ENCODE data around the gene TRIO. TPM values are rescaled to one million over a fixed set of nuclear protein-coding genes. Genes with fewer than 3 reads are reported as not detected.

The TRIO gene
- total and polyA plus RNA-seq, 2 of the 8 experiments (the other 6 are each of a cell fraction or from before 2014, with no cell fraction given): 35.1 to 69.1 TPM

GRCh38 chr5:14405706-14406553 is 262.8 kb downstream of the TRIO start:
- peaks cover 9 to 36% (median 31%) of the 10 kb centered on the region in 4 experiments for H3K36me3 ChIP-seq (ENCODE audit: control insufficient read depth in 2 of 4, insufficient read depth in 4 of 4, low read length in 3 of 4)
- TF ChIP-seq KDM5A (IDR thresholded peaks at IDR 0.05; ENCODE audit: low read length) (no peak), CBX8 (IDR thresholded peaks at IDR 0.05; ENCODE audit: borderline replicate concordance, low read depth, low read length) (no peak), SUZ12 (IDR thresholded peaks at IDR 0.05; ENCODE audit: low read length) (no peak), NRF1 (IDR thresholded peaks at IDR 0.05; ENCODE audit: low read depth, low read length) (no peak), HDAC2 (IDR thresholded peaks at IDR 0.05; ENCODE audit: borderline replicate concordance in 1 of 2, low read depth in 2 of 2, low read length in 2 of 2) (no peak), KDM4A (IDR thresholded peaks at IDR 0.05; ENCODE audit: low read depth, low read length, severe bottlenecking) (no peak), ASH2L (IDR thresholded peaks at IDR 0.05; ENCODE audit: low read length) (no peak), RBBP5 (IDR thresholded peaks at IDR 0.05; ENCODE audit: borderline replicate concordance, low read depth, low read length) (no peak), TBP (IDR thresholded peaks at IDR 0.05; ENCODE audit: low read depth, low read length) (no peak), RNF2 (IDR thresholded peaks at IDR 0.05; ENCODE audit: borderline replicate concordance, low read depth, low read length, missing control alignments, poor library complexity, severe bottlenecking) (no peak), GTF2F1 (IDR thresholded peaks at IDR 0.05; ENCODE audit: borderline replicate concordance, low read depth, low read length) (no peak)

More at GRCh38 chr5:14405706-14406553, 262.8 kb downstream of the TRIO start:
- no peak overlapping the region for H2BK120ac ChIP-seq (replicated peaks; ENCODE audit: low read depth, low read length)
- no peaks in the 10 kb centered on the region for H3K79me2 ChIP-seq (ENCODE audit: control insufficient read depth in 1 of 2, insufficient read depth in 2 of 2, low read length in 2 of 2)
- H4K20me1 ChIP-seq (replicated peaks in 1 of 2; ENCODE audit: control insufficient read depth in 1 of 2, insufficient read depth in 2 of 2, low read length in 2 of 2): peaks cover 0 to 5% of the 10 kb centered on the region in 2 experiments
- no peak overlapping the region for H3K4me3 ChIP-seq (ENCODE audit: extremely low read depth in 1 of 4, insufficient read depth in 2 of 4, low read depth in 3 of 4, low read length in 4 of 4)
- no peak overlapping the region for H2BK12ac ChIP-seq (ENCODE audit: low read depth, low read length)
- H3K27me3 ChIP-seq (replicated peaks in 1 of 4; ENCODE audit: control insufficient read depth in 3 of 4, extremely low read depth in 1 of 4, insufficient read depth in 3 of 4, low read length in 3 of 4): no peaks in the 10 kb centered on the region
- H4K5ac ChIP-seq (ENCODE audit: insufficient read length, low read depth, low read length): no peak overlapping the region
- no peaks in the 10 kb centered on the region for H3K9me3 ChIP-seq (ENCODE audit: insufficient read depth in 2 of 2, low read depth in 1 of 2, low read length in 1 of 2)
- ChIA-PET POLR2A (ENCODE audit: partially characterized antibody) (no interaction called here), CTCF (ENCODE audit: partially characterized antibody) (interaction anchor here (1.0 to 1.2 kb wide), 3 partner anchors 11 to 44 kb away, joined by 3 to 5 read pairs (median 4); no protein-coding TSS in a partner anchor)
- no peak overlapping the region for H4K8ac ChIP-seq (ENCODE audit: extremely low read depth, insufficient read depth, low read length)
- H2AFZ ChIP-seq (ENCODE audit: low read length): no peak overlapping the region
- H3K18ac ChIP-seq (ENCODE audit: extremely low read depth, low read length): no peak overlapping the region
- H3K79me1 ChIP-seq (ENCODE audit: low read depth, low read length): no peaks in the 10 kb centered on the region; the same call in none of the 2 replicates
- no peak overlapping the region for H2BK20ac ChIP-seq (ENCODE audit: low read length)
- H2BK15ac ChIP-seq (ENCODE audit: low read length): no peak overlapping the region
- H2AK5ac ChIP-seq (ENCODE audit: low read depth, low read length): no peak overlapping the region
- WGBS, 2 experiments (ENCODE audit: extremely low coverage in 1 of 2, insufficient coverage in 1 of 2, insufficient read length in 1 of 2, insufficient replicate concordance in 2 of 2, low coverage in 1 of 2, low lambda C conversion rate in 2 of 2, missing lambda C conversion rate in 1 of 2): 91% methylated on average over 22 of the region's 22 CpGs; no CpG with 5 or more reads in 1 of the 2 experiments
- no peak overlapping the region for H3K56ac ChIP-seq (replicated peaks; ENCODE audit: insufficient read length, low read depth, low read length)
- H3K4ac ChIP-seq (replicated peaks; ENCODE audit: insufficient read length, low read depth, low read length): no peak overlapping the region
- no peak overlapping the region for H3K4me2 ChIP-seq (ENCODE audit: insufficient read depth in 1 of 2, low read depth in 2 of 2, low read length in 2 of 2)
- FAIRE-seq (no peak), DNase-seq (ENCODE audit: low read depth in 1 of 2, low spot score in 2 of 2) (no peak)
- no peak overlapping the region for H3K23ac ChIP-seq (ENCODE audit: insufficient read length)
- no peak overlapping the region for H3K9ac ChIP-seq (replicated peaks in 1 of 4; ENCODE audit: extremely low read depth in 1 of 4, low read depth in 3 of 4, low read length in 3 of 4)
- no peak overlapping the region for H2BK5ac ChIP-seq (ENCODE audit: low read depth, low read length)
- no peak overlapping the region for H3K27ac ChIP-seq (ENCODE audit: low read depth, low read length)
- no peak overlapping the region for H3K14ac ChIP-seq (ENCODE audit: insufficient read length)
- peaks cover 18% of the 10 kb centered on the region; the same call in 1 of the 2 replicates for H3K23me2 ChIP-seq (ENCODE audit: low read depth, low read length)
- no peaks in the 10 kb centered on the region for H3K4me1 ChIP-seq (replicated peaks in 1 of 4; ENCODE audit: control insufficient read depth in 3 of 4, insufficient read depth in 4 of 4, low read length in 3 of 4)
- H4K91ac ChIP-seq (replicated peaks; ENCODE audit: insufficient read length, low read length): no peak overlapping the region
